H1 (cell line): ENCODE measurements around the gene CHCHD3. TPM values are rescaled to one million over a fixed set of nuclear protein-coding genes. Genes with fewer than 3 reads are reported as not detected.

Source experiments
- CTCF ChIA-PET: fragments of 300-600 bp; sonication (Branson Sonifier 250); formaldehyde crosslinking; loops from one replicate; lab custom pipeline; 2021; ENCODE audit not compliant: partially characterized antibody; lab: Charles Lee
- POLR2A ChIA-PET: fragments of 300-600 bp; sonication (Branson Sonifier 250); formaldehyde crosslinking; loops from one replicate; lab custom pipeline; 2021; ENCODE audit warnings: inconsistent platforms; ENCODE audit not compliant: partially characterized antibody; lab: Charles Lee
- DNase-seq, 2 experiments: peaks; one replicate each; pipeline versions ENCODE4 v3.0.0 to v3.0.0-alpha.2; 2010 to 2022; ENCODE audit warnings: low spot score in 2 of 2, low read depth in 1 of 2, mixed read lengths in 1 of 2
- FAIRE-seq: peaks from 2 replicates; lab custom pipeline; 2011; peaks lifted over from hg19 to GRCh38; lab: Jason Lieb, UNC
- H2AFZ ChIP-seq: 2 replicates; pipeline ENCODE4 v1.8.1; 2012; ENCODE audit warnings: low read length, inconsistent platforms
- H2AK5ac ChIP-seq: 2 replicates; pipeline ENCODE4 v1.6.1; 2013; ENCODE audit warnings: low read depth, low read length
- H2BK120ac ChIP-seq: replicated peaks from 2 replicates; pipeline ENCODE3; 2013; ENCODE audit warnings: low read depth, low read length, inconsistent platforms
- H2BK12ac ChIP-seq: 2 replicates; pipeline ENCODE4 v1.6.1; 2013; ENCODE audit warnings: low read depth, low read length
- H2BK15ac ChIP-seq: 2 replicates; pipeline ENCODE4 v1.6.1; 2013; ENCODE audit warnings: low read length
- H2BK20ac ChIP-seq: 2 replicates; pipeline ENCODE4 v1.6.1; 2013; ENCODE audit warnings: low read length
- H2BK5ac ChIP-seq: 2 replicates; pipeline ENCODE4 v1.6.1; 2013; ENCODE audit warnings: low read depth, low read length
- H3K14ac ChIP-seq: 2 replicates; pipeline ENCODE4 v1.6.1; 2013; ENCODE audit warnings: inconsistent platforms; ENCODE audit not compliant: insufficient read length
- H3K18ac ChIP-seq: 2 replicates; pipeline ENCODE4 v1.6.1; 2013; ENCODE audit warnings: low read length; ENCODE audit errors: extremely low read depth
- H3K23ac ChIP-seq: 2 replicates; pipeline ENCODE4 v1.6.1; 2013; ENCODE audit warnings: inconsistent platforms; ENCODE audit not compliant: insufficient read length
- H3K23me2 ChIP-seq: 2 replicates; pipeline ENCODE4 v1.6.1; 2013; ENCODE audit warnings: low read depth, low read length
- H3K27ac ChIP-seq: 2 replicates; pipeline ENCODE4 v1.6.1; 2011; ENCODE audit warnings: low read depth, low read length, inconsistent platforms
- H3K27me3 ChIP-seq, 4 experiments: replicated peaks in 1 of 4; 1 replicate in 1 of 4; 2 replicates in 3 of 4; pipeline versions ENCODE4 v1.6.1 to v1.8.1; 2011 to 2013; ENCODE audit warnings: low read length in 3 of 4, mild to moderate bottlenecking in 3 of 4, inconsistent platforms in 2 of 4, mixed read lengths in 2 of 4, moderate library complexity in 1 of 4; ENCODE audit not compliant: control insufficient read depth in 3 of 4, insufficient read depth in 3 of 4; ENCODE audit errors: extremely low read depth in 1 of 4
- H3K36me3 ChIP-seq, 4 experiments: 2 replicates each; pipeline versions ENCODE4 v1.6.1 to v1.8.1; 2011 to 2013; ENCODE audit warnings: mild to moderate bottlenecking in 4 of 4, low read length in 3 of 4, moderate library complexity in 2 of 4, control low read depth in 1 of 4, inconsistent platforms in 1 of 4; ENCODE audit not compliant: insufficient read depth in 4 of 4, control insufficient read depth in 2 of 4
- H3K4ac ChIP-seq: replicated peaks from 2 replicates; pipeline ENCODE3; 2013; ENCODE audit warnings: low read length, low read depth, mixed read lengths, inconsistent platforms; ENCODE audit not compliant: insufficient read length
- H3K4me1 ChIP-seq, 4 experiments: replicated peaks in 1 of 4; 1 replicate in 1 of 4; 2 replicates in 3 of 4; pipeline versions ENCODE4 v1.6.1 to v1.8.1; 2011 to 2013; ENCODE audit warnings: low read length in 3 of 4, inconsistent platforms in 2 of 4, mixed read lengths in 1 of 4; ENCODE audit not compliant: insufficient read depth in 4 of 4, control insufficient read depth in 3 of 4
- H3K4me2 ChIP-seq, 2 experiments: 2 replicates each; pipeline versions ENCODE4 v1.6.1 to v1.8.1; 2011 to 2013; ENCODE audit warnings: low read depth in 2 of 2, low read length in 2 of 2, control low read depth in 1 of 2, inconsistent platforms in 1 of 2, mild to moderate bottlenecking in 1 of 2; ENCODE audit not compliant: insufficient read depth in 1 of 2
- H3K4me3 ChIP-seq, 4 experiments: fragments of 200-600, 300-600 bp in 1 of 4; sonication (generic), shearing (Covaris generic), sonication (Bioruptor Twin) in 1 of 4; 2 replicates each; pipeline versions ENCODE4 v1.5.1 to v1.8.1; 2011 to 2016; ENCODE audit warnings: low read length in 4 of 4, low read depth in 3 of 4, control low read depth in 2 of 4, inconsistent platforms in 2 of 4, mild to moderate bottlenecking in 2 of 4, mixed read lengths in 1 of 4, moderate library complexity in 1 of 4; ENCODE audit not compliant: insufficient read depth in 2 of 4; ENCODE audit errors: extremely low read depth in 1 of 4
- H3K56ac ChIP-seq: replicated peaks from 2 replicates; pipeline ENCODE3; 2013; ENCODE audit warnings: low read depth, mild to moderate bottlenecking, mixed read lengths, low read length, inconsistent platforms; ENCODE audit not compliant: insufficient read length
- H3K79me1 ChIP-seq: 2 replicates; pipeline ENCODE4 v1.6.1; 2013; ENCODE audit warnings: low read depth, low read length, control low read depth
- H3K79me2 ChIP-seq, 2 experiments: 2 replicates each; pipeline versions ENCODE4 v1.6.1 to v1.8.1; 2012 to 2013; ENCODE audit warnings: low read length in 2 of 2, mild to moderate bottlenecking in 2 of 2, inconsistent platforms in 1 of 2; ENCODE audit not compliant: insufficient read depth in 2 of 2, control insufficient read depth in 1 of 2
- H3K9ac ChIP-seq, 4 experiments: replicated peaks in 1 of 4; 1 replicate in 1 of 4; 2 replicates in 3 of 4; pipeline versions ENCODE4 v1.6.1 to v1.8.1; 2011 to 2013; ENCODE audit warnings: low read depth in 3 of 4, low read length in 3 of 4, control low read depth in 2 of 4, mild to moderate bottlenecking in 2 of 4, moderate library complexity in 2 of 4, inconsistent platforms in 1 of 4; ENCODE audit errors: extremely low read depth in 1 of 4
- H3K9me3 ChIP-seq, 2 experiments: 2 replicates each; pipeline versions ENCODE4 v1.6.1 to v1.8.1; 2012 to 2013; ENCODE audit warnings: mild to moderate bottlenecking in 2 of 2, moderate library complexity in 2 of 2, control low read depth in 1 of 2, inconsistent platforms in 1 of 2, low read depth in 1 of 2, low read length in 1 of 2, mixed read lengths in 1 of 2; ENCODE audit not compliant: insufficient read depth in 2 of 2
- H4K20me1 ChIP-seq, 2 experiments: replicated peaks in 1 of 2; 2 replicates each; pipeline versions ENCODE3 to v1.8.1; 2011 to 2013; ENCODE audit warnings: inconsistent platforms in 2 of 2, low read length in 2 of 2, mild to moderate bottlenecking in 1 of 2; ENCODE audit not compliant: insufficient read depth in 2 of 2, control insufficient read depth in 1 of 2
- H4K5ac ChIP-seq: 2 replicates; pipeline ENCODE4 v1.6.1; 2013; ENCODE audit warnings: low read length, low read depth, mixed read lengths, inconsistent platforms; ENCODE audit not compliant: insufficient read length
- H4K8ac ChIP-seq: 2 replicates; pipeline ENCODE4 v1.8.0; 2013; ENCODE audit warnings: mild to moderate bottlenecking, moderate library complexity, low read length, inconsistent platforms; ENCODE audit not compliant: insufficient read depth; ENCODE audit errors: extremely low read depth
- H4K91ac ChIP-seq: replicated peaks from 2 replicates; pipeline ENCODE3; 2013; ENCODE audit warnings: low read length, mixed read lengths, inconsistent platforms; ENCODE audit not compliant: insufficient read length
- BACH1 ChIP-seq: IDR thresholded peaks from 2 replicates; pipeline ENCODE4 v1.6.1; 2012; ENCODE audit warnings: low read length, improper control_type of control experiment
- BRCA1 ChIP-seq: IDR thresholded peaks from 2 replicates; pipeline ENCODE4 v1.6.1; 2012; ENCODE audit warnings: low read depth, low read length, improper control_type of control experiment
- CEBPB ChIP-seq: IDR thresholded peaks from 2 replicates; pipeline ENCODE4 v1.6.1; 2012; ENCODE audit warnings: low read depth, low read length
- TAF1 ChIP-seq: IDR thresholded peaks from 2 replicates; pipeline ENCODE4 v1.6.1; 2011; ENCODE audit warnings: mild to moderate bottlenecking, low read depth, low read length
- TCF12 ChIP-seq: IDR thresholded peaks from 2 replicates; pipeline ENCODE4 v1.6.1; 2011; ENCODE audit warnings: low read depth, mild to moderate bottlenecking, low read length
- TEAD4 ChIP-seq: IDR thresholded peaks from 2 replicates; pipeline ENCODE4 v1.6.1; 2012; ENCODE audit warnings: low read depth, low read length, inconsistent platforms, mixed read lengths
- WGBS, 2 experiments: shearing (Covaris generic) in 1 of 2; methylation state at CpG; one replicate each; pipeline versions ENCODE4 v1.1.6 to v1.1.7; 2013 to 2015; ENCODE audit warnings: low lambda C conversion rate in 2 of 2, mixed read lengths in 2 of 2, inconsistent platforms in 1 of 2, low coverage in 1 of 2, missing lambda C conversion rate in 1 of 2; ENCODE audit not compliant: insufficient replicate concordance in 2 of 2, insufficient coverage in 1 of 2, insufficient read length in 1 of 2; ENCODE audit errors: extremely low coverage in 1 of 2, missing lambda C conversion rate in 1 of 2; 5-methylcytosine and 5-hydroxymethylcytosine counted together
- polyA plus RNA-seq, 7 experiments: library from polyadenylated mRNA; depleted of rRNA in 3 of 7; stranded (reverse) in 5 of 7; unstranded in 2 of 7; fragments of >200 nt in 5 of 7; fragments of 200-250 nt in 2 of 7; gene quantifications; 1 replicate in 5 of 7; 2 replicates in 1 of 7; 4 replicates in 1 of 7; pipeline versions ENCODE4 v1.2.1 to v1.2.3, GENCODE V29; 2011 to 2013; ENCODE audit warnings: missing spikeins in 2 of 7, mixed read lengths in 2 of 7
- total RNA-seq: library from RNA; stranded (reverse); fragmentation: NEBNext Ultra II Directional; extraction: Animal tissue kit (Norgen Biotek cat#: 25700); gene quantifications from 2 replicates; pipeline ENCODE4 v1.2.1, GENCODE V29; 2021

The CHCHD3 gene
- total and polyA plus RNA-seq, 2 of the 8 experiments (the other 6 are each of a cell fraction or from before 2014, with no cell fraction given), result 42.9 to 137 TPM

GRCh38 chr7:132777414-132777813, 304.5 kb downstream of the CHCHD3 start:
- Histone ChIP-seq H3K36me3 (no peaks in the 10 kb centered on the region), H4K5ac (no peak overlapping the region), H3K79me1 (no peaks in the 10 kb centered on the region), H2BK5ac (no peak overlapping the region), H3K56ac (no peak overlapping the region), H3K27ac (no peak overlapping the region), H4K20me1 (no peaks in the 10 kb centered on the region), H3K18ac (no peak overlapping the region), H3K79me2 (no peaks in the 10 kb centered on the region), H4K91ac (no peak overlapping the region), H2BK15ac (no peak overlapping the region), H3K23me2 (no peaks in the 10 kb centered on the region), H2BK120ac (no peak overlapping the region), H3K4me1 (0 out of 7 replicates have a peak, but pooled peaks cover 0 to 1% (median 0%) of the 10 kb centered on the region in 4 experiments), H2BK20ac (no peak overlapping the region), H2AK5ac (no peak overlapping the region), H3K4me2 (no peak overlapping the region), H3K27me3 (no peaks in the 10 kb centered on the region), H3K23ac (no peak overlapping the region), H4K8ac (no peak overlapping the region), H3K4ac (no peak overlapping the region), H3K14ac (no peak overlapping the region), H3K9ac (no peak overlapping the region), H3K4me3 (no peak overlapping the region), H2AFZ (no peak overlapping the region), H3K9me3 (no peaks in the 10 kb centered on the region), H2BK12ac (no peak overlapping the region)
- FAIRE-seq (no peak), DNase-seq (peak in 1 of 2 experiments; percentile 27)
- POLR2A ChIA-PET, result interaction anchor here (0.9 kb wide), 1 partner anchor 9 kb away, joined by 3 read pairs; no protein-coding TSS in a partner anchor
- TF ChIP-seq BACH1, result no peak
- TF ChIP-seq TAF1, result no peak
- no peak for TF ChIP-seq TCF12
- no peak for TF ChIP-seq TEAD4
- no peak for TF ChIP-seq CEBPB
- TF ChIP-seq BRCA1, result no peak
- WGBS, 2 experiments, result 86% methylated on average over 7 of the region's 7 CpGs; no CpG with 5 or more reads in 1 of the 2 experiments
- CTCF ChIA-PET, result no interaction called here
